NCI-H82 treated with DMSO at 0.1 percent for 48 hours (cell line): ENCODE measurements around the gene KIF5C.
A peak's percentile ranks its signal among the peaks of the same experiment; 100 is the strongest.

Experiments
- DNase-seq: peaks from one replicate; lab custom pipeline; 2025; ENCODE audit not compliant: unreplicated experiment; lab: John Stamatoyannopoulos, UW

The KIF5C gene

GRCh38 chr2:148887350-148888002 lies 12.4 kb downstream of the KIF5C start:
- no peak for DNase-seq

DNA sequence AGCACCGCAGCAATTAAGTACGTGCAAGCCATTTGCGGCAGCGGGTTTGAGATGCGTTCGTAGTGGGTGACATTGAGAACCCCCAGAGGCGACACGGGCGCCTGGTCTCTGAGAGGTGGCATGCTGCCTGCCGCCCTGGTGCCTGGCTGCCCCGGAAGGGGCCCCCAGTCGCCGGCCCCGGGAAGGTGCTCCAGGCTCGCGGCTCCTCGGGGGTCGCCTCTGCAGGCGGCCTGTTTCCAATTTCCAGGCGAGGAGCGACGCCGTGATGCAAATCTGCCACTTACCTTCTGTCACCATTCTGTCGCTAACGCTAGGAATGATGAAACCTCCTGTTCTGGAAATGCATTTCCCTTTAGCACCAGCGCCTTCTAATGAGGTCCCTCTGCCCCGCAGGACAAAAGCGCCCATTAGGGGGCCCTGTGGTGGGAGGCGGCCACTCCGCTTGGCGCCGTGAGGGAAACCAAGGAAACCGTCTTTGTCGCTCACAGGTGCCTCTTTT lies 13.0 kb downstream of the KIF5C start:
- DNase-seq: no peak

GRCh38 chr2:148888986-148889385 lies 14.0 kb downstream of the KIF5C start:
- no peak for DNase-seq

GRCh38 chr2:148893906-148894305 lies 18.9 kb downstream of the KIF5C start:
- no peak for DNase-seq

GRCh38 chr2:148896136-148896535 lies 21.1 kb downstream of the KIF5C start:
- no peak for DNase-seq

- DNase-seq: no peak
Observed at GRCh38 chr2:148899638-148900318, 24.8 kb downstream of the KIF5C start.

- no peak for DNase-seq
Observed at GRCh38 chr2:148900350-148900837, 25.4 kb downstream of the KIF5C start.

- DNase-seq: no peak
Observed at GRCh38 chr2:148901142-148901541, 26.1 kb downstream of the KIF5C start.

DNA sequence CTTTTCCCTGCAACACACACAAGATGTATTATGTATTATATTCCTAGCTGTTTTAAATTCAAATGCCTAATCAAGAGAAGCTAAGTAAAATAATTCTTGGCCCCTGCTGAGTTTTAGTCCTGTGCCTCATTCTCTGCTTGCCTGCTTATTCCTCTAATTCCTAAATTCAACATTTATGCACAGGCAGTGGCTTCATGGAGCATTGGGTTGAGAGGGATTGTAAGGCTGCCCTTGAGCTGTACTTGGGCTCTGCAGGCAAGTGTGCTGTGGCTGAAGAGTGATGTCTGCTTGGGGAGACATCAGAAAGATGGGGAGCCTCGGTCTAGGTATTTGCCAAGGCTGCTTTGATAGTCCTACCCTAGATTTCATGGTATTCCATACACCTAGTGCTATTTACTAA lies 27.8 kb downstream of the KIF5C start:
- no peak for DNase-seq

GRCh38 chr2:148903294-148903693 lies 28.3 kb downstream of the KIF5C start:
- DNase-seq: no peak

- no peak for DNase-seq
Observed at GRCh38 chr2:148903979-148904378, 29.0 kb downstream of the KIF5C start.

DNA sequence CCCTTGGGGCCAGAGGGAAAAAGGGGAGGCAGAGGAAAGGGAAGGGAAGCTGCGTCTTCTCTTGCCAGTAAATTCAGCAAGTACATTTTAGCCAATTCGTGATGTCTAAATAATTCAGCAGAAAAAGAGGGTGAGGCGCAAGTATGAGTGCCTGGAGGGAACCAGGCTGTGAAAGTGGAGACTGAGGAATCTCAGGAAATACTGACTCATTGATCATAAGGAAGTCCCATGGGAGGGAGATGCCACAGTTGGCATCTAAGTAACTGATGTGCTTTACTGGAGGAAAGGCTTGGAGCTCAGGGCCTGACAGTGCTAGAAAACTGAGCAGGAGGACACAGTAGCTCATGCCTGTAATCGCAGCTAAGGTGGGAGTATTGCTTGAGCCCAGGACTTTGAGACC lies 31.1 kb downstream of the KIF5C start:
- DNase-seq: no peak

- peak; percentile 68 for DNase-seq
Observed at GRCh38 chr2:148907085-148907785, 32.2 kb downstream of the KIF5C start.

DNA sequence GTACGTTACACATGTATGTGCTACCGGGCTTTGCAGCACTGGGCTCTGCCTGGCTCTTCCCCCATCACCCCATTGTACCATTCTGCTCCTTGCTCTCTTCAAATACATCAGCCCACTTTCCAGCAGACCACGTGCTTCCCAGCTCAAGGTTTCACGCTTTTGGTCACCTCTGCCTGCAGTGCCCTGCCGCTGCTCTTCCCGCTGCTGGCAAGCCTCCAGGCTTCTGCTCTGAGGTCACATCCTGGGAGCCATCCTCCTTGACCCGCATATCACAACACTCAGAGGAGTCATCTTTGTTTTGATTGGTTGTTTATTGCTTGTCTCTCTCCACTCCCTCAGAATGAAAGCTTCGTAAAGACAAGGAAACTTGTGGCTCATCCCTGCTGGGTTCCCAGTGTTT lies 34.1 kb downstream of the KIF5C start:
- DNase-seq: no peak

- no peak for DNase-seq
Observed at GRCh38 chr2:148913061-148913460, 38.0 kb downstream of the KIF5C start.

DNA sequence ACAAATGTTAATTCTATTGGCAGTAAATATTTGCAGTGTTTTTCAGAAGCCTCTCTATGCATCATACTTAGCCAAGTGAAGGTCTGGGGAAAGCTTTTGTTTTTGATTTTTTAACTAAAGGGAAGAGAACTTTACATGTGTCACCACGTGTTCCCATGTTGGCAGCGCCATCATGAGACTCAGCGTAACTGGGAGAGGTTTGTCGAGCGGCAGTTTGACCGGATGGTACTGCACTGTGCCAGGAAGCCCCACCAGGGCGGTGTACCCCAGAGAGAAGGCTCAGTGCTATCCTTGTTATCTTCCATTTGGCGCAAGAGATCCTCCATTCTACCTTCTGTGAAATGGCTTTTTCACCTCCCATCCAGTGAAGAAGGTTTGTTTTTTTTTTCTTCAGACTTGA lies 38.5 kb downstream of the KIF5C start:
- DNase-seq: no peak

GRCh38 chr2:148914463-148914862 lies 39.4 kb downstream of the KIF5C start:
- no peak for DNase-seq

GRCh38 chr2:148917431-148917830 lies 42.4 kb downstream of the KIF5C start:
- no peak for DNase-seq

- no peak for DNase-seq
Observed at GRCh38 chr2:148918554-148918953, 43.5 kb downstream of the KIF5C start.

DNA sequence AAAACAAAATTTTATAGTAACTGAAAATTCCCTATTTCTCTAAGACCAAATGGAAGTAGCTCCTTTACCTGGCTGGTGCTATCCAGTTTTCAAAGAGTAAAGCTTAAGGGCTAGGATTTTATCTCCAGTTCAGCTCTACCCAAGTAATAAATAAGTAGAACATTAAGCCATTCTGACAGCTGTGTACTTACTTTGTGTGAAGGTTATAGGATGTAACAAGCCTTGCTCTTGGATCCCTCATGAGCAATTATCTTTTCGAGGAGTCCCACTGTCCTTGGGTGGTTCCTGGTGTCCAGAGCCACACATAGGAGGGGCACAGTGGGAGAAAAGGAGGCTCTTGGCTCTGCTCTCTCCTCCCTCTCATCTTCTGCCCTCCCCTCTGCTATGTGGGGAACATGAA lies 45.5 kb downstream of the KIF5C start:
- no peak for DNase-seq

DNA sequence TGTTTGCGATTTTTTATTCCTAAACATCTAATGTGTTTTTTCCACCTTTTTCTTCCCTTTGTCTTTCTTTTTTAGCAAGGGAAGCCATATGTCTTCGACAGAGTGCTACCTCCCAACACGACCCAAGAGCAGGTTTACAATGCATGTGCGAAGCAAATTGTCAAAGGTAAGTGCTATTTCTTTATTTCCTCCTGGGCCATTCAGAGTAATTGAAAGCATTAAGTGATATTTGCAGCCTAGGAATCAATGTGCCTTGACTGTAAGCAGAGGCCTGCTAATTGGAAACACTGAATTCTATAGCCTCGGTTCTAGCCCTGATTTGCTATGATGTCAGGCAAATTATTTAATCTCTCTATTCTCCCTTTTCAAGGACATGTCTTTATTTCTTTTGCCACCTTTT lies 47.0 kb downstream of the KIF5C start:
- no peak for DNase-seq
